Endodermal cell (in vitro differentiated cells): ENCODE measurements around the gene ISCA1. TPM values are rescaled to one million over a fixed set of nuclear protein-coding genes. Genes with fewer than 3 reads are reported as not detected.

Experiments
- DNase-seq: peaks from one replicate; pipeline ENCODE4 v3.0.0-alpha.2; 2017
- H3K27ac ChIP-seq: 2 replicates; pipeline ENCODE4 v1.5.1; 2013; ENCODE audit warnings: mild to moderate bottlenecking, low read depth, low read length, moderate library complexity
- H3K27me3 ChIP-seq: 2 replicates; pipeline ENCODE4 v1.6.1; 2013; ENCODE audit warnings: mild to moderate bottlenecking, low read length, moderate library complexity; ENCODE audit not compliant: insufficient read depth, control insufficient read depth, poor library complexity, severe bottlenecking
- H3K36me3 ChIP-seq: 2 replicates; pipeline ENCODE4 v1.7.0; 2013; ENCODE audit warnings: mild to moderate bottlenecking, low read length, moderate library complexity; ENCODE audit not compliant: control insufficient read depth, insufficient read depth
- H3K4me1 ChIP-seq: one replicate; pipeline ENCODE4 v1.7.0; 2013; ENCODE audit warnings: low read length; ENCODE audit not compliant: control insufficient read depth, insufficient read depth
- H3K4me3 ChIP-seq: 2 replicates; pipeline ENCODE4 v1.5.1; 2013; ENCODE audit warnings: mild to moderate bottlenecking, low read length, moderate library complexity
- H3K9ac ChIP-seq: 2 replicates; pipeline ENCODE4 v1.6.1; 2013; ENCODE audit warnings: mild to moderate bottlenecking, low read length, moderate library complexity; ENCODE audit not compliant: poor library complexity, severe bottlenecking; ENCODE audit errors: extremely low read depth
- H3K9me3 ChIP-seq: 2 replicates; pipeline ENCODE4 v1.6.1; 2013; ENCODE audit warnings: mild to moderate bottlenecking, low read length, moderate library complexity; ENCODE audit not compliant: control insufficient read depth
- H3K27ac Mint-ChIP-seq: 2 replicates; pipeline ENCODE4 v1.8.0; 2020; ENCODE audit warnings: mixed read lengths
- H3K27me3 Mint-ChIP-seq: 2 replicates; pipeline ENCODE4 v1.8.0; 2021; ENCODE audit warnings: mild to moderate bottlenecking, mixed read lengths; ENCODE audit not compliant: insufficient read depth
- H3K36me3 Mint-ChIP-seq: 2 replicates; pipeline ENCODE4 v1.8.0; 2020; ENCODE audit warnings: low read depth, mixed read lengths
- H3K4me1 Mint-ChIP-seq: 2 replicates; pipeline ENCODE4 v1.8.0; 2020; ENCODE audit warnings: mixed read lengths
- H3K4me3 Mint-ChIP-seq: 2 replicates; pipeline ENCODE4 v1.8.0; 2020; ENCODE audit warnings: mild to moderate bottlenecking, moderate library complexity, mixed read lengths
- H3K9me3 Mint-ChIP-seq: 2 replicates; pipeline ENCODE4 v1.8.0; 2020; ENCODE audit warnings: mild to moderate bottlenecking, mixed read lengths
- CTCF ChIP-seq: fragments of 200-600 bp; sonication (generic); conservative IDR thresholded peaks from 2 replicates; pipeline ENCODE4 v1.5.0; 2021; ENCODE audit warnings: antibody characterized with exemption, mild to moderate bottlenecking
- WGBS, 2 experiments: methylation state at CpG; one replicate each; pipeline versions ENCODE4 v1.1.5 to v1.1.7; 2013; ENCODE audit warnings: missing lambda C conversion rate in 2 of 2, mixed read lengths in 1 of 2; ENCODE audit not compliant: insufficient coverage in 1 of 2, insufficient read length in 1 of 2; 5-methylcytosine and 5-hydroxymethylcytosine counted together
- total RNA-seq, 2 donors: library from RNA; stranded (reverse); fragmentation: NEBNext Ultra II Directional in 1 of 2; extraction: Animal tissue kit (Norgen Biotek cat#: 25700) in 1 of 2; gene quantifications; 2 replicates in 1 of 2; 3 replicates in 1 of 2; pipeline ENCODE4 v1.2.1, GENCODE V29; 2021

ISCA1 gene
- total RNA-seq, 2 donors from 2014 or later, result 29.6 to 33.7 TPM

GRCh38 chr9:86219606-86220005, 62.7 kb downstream of the ISCA1 start:
- H3K36me3 Mint-ChIP-seq, result no peaks in the 10 kb centered on the region
- TF ChIP-seq CTCF, result no peak
- H3K4me3 Mint-ChIP-seq, result no peak overlapping the region
- Histone ChIP-seq H3K4me1 (no peaks in the 10 kb centered on the region), H3K36me3 (no peaks in the 10 kb centered on the region), H3K9me3 (no peaks in the 10 kb centered on the region), H3K9ac (no peak overlapping the region), H3K4me3 (no peak overlapping the region), H3K27me3 (no peaks in the 10 kb centered on the region), H3K27ac (no peak overlapping the region)
- DNase-seq, result no peak
- no peaks in the 10 kb centered on the region for H3K9me3 Mint-ChIP-seq
- 97 to 100% methylated on average over 1 to 3 of the region's 3 CpGs for WGBS, 2 experiments
- H3K27ac Mint-ChIP-seq, result no peak overlapping the region
- no peaks in the 10 kb centered on the region for H3K4me1 Mint-ChIP-seq
- H3K27me3 Mint-ChIP-seq, result no peaks in the 10 kb centered on the region

- H3K9me3 Mint-ChIP-seq, result no peaks in the 10 kb centered on the region
- no peak overlapping the region for H3K27ac Mint-ChIP-seq
- whole genome bisulfite sequencing, 2 experiments, result 89 to 94% methylated on average over 5 to 7 of the region's 7 CpGs
- H3K36me3 Mint-ChIP-seq, result no peaks in the 10 kb centered on the region
- no peak for DNase-seq
- Histone ChIP-seq H3K4me3 (no peak overlapping the region), H3K27ac (no peak overlapping the region), H3K9me3 (no peaks in the 10 kb centered on the region), H3K9ac (no peak overlapping the region), H3K4me1 (no peaks in the 10 kb centered on the region), H3K27me3 (no peaks in the 10 kb centered on the region), H3K36me3 (no peaks in the 10 kb centered on the region)
- no peaks in the 10 kb centered on the region for H3K27me3 Mint-ChIP-seq
- H3K4me3 Mint-ChIP-seq, result no peak overlapping the region
- no peak for TF ChIP-seq CTCF
- H3K4me1 Mint-ChIP-seq, result no peaks in the 10 kb centered on the region
Measured at GRCh38 chr9:86217076-86217755, 65.1 kb downstream of the ISCA1 start.

Other genes with a start within 250 kb of the ISCA1 start
- 10 to 100 TPM; 64.5 to 66.4 TPM for gene GOLM1, start 183.0 kb downstream of the ISCA1 start, total RNA-seq
- under 1 TPM; 0.37 to 0.51 TPM for gene C9orf153, start 22.9 kb downstream of the ISCA1 start, total RNA-seq
- gene TUT7, start 71.9 kb upstream of the ISCA1 start, total RNA-seq, result 10 to 100 TPM; 25.8 to 38.3 TPM